ENCODE data around the gene SSH2.

GRCh38 chr17:29760279-29761039 is 169.6 kb downstream of the SSH2 start:
- TF ChIP-seq CTCF (IDR thresholded peaks at IDR 0.05) (no peak), EP300 (IDR thresholded peaks at IDR 0.05) (no peak)
